PC-3 (cell line): ENCODE data around the gene KIN.

Experiments
- EZH2 ChIP-seq: fragments of 300-600 bp; sonication (generic); IDR thresholded peaks from one replicate; pipeline ENCODE4 v1.6.1; 2017; ENCODE audit warnings: antibody characterized with exemption, mild to moderate bottlenecking, low read length; ENCODE audit not compliant: unreplicated experiment
- EZH2phosphoT487 ChIP-seq: fragments of 300-600 bp; sonication (generic); IDR thresholded peaks from 2 replicates; pipeline ENCODE4 v1.6.1; 2018; ENCODE audit warnings: mild to moderate bottlenecking, antibody characterized with exemption, low read length, borderline replicate concordance
- TF ChIP-seq, protein P1 (sequence below): fragments of 300-600 bp; sonication (generic); conservative IDR thresholded peaks from 2 replicates; pipeline ENCODE4 v1.5.1; 2017; ENCODE audit warnings: antibody characterized with exemption, low read depth, mild to moderate bottlenecking, low read length

GRCh38 chr10:7768417-7768816, 19.4 kb downstream of the KIN start:
- TF ChIP-seq, protein P1, sequence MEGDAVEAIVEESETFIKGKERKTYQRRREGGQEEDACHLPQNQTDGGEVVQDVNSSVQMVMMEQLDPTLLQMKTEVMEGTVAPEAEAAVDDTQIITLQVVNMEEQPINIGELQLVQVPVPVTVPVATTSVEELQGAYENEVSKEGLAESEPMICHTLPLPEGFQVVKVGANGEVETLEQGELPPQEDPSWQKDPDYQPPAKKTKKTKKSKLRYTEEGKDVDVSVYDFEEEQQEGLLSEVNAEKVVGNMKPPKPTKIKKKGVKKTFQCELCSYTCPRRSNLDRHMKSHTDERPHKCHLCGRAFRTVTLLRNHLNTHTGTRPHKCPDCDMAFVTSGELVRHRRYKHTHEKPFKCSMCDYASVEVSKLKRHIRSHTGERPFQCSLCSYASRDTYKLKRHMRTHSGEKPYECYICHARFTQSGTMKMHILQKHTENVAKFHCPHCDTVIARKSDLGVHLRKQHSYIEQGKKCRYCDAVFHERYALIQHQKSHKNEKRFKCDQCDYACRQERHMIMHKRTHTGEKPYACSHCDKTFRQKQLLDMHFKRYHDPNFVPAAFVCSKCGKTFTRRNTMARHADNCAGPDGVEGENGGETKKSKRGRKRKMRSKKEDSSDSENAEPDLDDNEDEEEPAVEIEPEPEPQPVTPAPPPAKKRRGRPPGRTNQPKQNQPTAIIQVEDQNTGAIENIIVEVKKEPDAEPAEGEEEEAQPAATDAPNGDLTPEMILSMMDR = no peak
- TF ChIP-seq EZH2 (no peak), EZH2phosphoT487 (no peak)
